Measurements from ENCODE around the gene RYR3.

The RYR3 gene

DNA sequence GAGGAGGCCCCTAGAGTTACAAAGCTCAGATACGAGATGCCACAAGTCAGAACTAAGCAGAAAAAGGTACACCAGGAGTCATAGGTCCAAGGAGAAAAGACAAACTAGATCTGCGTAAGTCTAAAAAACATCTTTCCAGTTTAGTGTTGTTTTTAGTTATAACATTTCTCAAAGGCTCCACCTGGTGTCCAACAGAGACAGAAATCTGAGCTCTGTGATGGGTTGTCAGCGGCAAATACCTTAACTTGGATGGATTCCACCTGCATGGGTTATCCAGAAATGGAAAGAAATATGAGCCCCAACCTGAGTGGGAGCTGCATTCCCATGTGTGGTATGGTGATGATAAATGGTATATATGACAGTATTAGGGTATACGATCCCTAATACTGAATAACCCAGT, 418.9 kb downstream of the RYR3 start:
- DNase-seq = no peak

DNA sequence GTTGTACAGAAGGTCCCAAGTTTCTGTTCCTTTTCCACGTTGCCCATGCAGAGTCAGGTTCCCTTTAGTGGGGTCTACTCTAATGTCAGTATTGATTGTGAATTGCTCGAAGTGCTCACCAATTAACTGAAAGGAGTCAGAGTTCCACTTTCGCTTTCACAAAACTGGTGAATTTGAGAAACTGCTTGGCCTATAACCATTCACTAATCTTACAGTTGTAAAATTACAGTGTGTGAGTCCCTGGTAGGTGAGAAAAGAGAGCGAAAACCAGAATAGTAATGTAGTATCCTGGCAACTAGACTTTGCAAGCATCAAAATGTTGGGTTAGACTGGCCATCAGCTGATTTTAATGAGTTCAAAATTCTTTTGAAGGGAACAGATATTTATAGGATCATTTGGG, 420.0 kb downstream of the RYR3 start:
- DNase-seq = no peak

DNA sequence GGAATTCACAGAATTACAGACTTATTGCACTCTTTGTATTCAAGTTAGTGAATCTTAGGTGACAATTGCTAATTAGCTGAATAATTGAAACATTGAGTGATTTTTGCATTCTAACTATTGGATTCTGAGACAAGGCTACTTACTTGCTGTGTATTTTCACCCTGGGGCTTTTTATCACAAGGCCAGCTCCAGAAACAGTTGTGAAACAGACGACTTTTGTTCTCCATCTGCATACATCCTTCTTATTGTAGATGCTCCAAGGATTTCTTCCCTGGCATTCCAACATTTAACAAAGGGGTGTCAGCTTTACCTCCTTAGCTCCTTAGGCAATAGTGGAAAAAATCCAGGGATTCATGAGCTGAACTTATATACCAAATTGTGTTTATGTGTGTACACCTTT, 424.4 kb downstream of the RYR3 start:
- DNase-seq = no peak

- no peak for DNase-seq
These were observed 425.0 kb downstream of the RYR3 start for GRCh38 chr15:33735637-33736247.

- DNase-seq = no peak
These were observed 427.2 kb downstream of the RYR3 start for GRCh38 chr15:33737687-33738601.

- DNase-seq = no peak
These were observed 428.3 kb downstream of the RYR3 start for GRCh38 chr15:33738941-33739664.

DNA sequence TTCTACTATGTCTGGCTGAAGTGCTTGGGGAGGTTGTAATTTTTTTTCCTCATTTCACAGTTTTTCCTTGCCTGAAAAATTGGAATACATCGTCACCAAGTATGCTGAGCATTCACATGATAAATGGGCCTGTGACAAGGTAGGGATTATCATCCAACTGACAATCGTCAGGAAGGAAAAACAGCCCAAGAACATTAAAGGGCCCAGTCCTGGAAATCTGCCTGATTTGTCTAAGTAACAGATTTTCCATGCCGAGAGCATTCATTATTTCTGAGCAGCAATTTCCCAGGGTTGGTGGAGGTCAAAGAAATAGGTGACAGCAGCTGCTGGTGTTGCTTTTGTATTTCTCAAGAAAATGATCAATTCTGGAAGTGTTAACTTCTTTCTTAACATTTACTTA, 431.5 kb downstream of the RYR3 start:
- DNase-seq = no peak

DNA sequence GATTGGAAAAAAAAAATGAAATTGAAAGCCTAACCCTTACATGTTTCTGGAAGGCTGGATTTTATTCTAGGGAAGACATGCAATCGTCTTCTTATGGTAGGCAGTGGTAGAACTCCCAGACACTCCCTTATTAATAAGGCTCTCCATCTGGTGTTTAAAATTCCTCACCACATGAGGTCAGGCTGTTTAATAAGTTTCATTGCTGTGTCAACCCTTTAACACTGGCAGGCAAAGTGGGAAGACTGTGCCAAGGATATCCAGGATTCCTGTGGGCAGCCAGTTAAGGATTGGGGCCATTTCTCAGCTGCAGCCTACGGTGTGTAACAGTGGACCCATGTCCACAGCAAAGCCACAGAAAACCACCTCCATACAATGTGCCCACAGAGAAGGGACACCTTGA, 432.0 kb downstream of the RYR3 start:
- no peak for DNase-seq

DNA sequence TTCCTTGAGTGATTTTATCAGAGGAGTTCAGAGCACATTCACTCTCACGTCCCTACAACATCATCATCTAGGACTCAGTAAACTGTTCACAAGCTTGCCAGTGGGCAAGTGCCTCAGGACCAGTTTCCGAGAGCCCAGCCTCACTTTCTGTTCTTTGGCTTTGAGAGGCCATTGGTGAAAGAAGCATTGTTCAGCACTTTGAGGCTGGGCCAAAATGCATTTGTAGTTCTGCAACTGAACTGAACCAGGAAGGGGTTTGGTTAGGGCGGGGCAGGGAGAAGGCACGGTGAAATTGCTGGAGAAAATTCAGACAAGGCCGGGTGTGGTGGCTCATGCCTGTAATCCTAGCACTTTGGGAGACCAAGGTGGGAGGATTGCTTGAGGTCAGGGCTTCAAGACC, 435.4 kb downstream of the RYR3 start:
- no peak for DNase-seq

GRCh38 chr15:33753012-33753411, 442.2 kb downstream of the RYR3 start:
- no peak for DNase-seq

- no peak for DNase-seq
These were observed 443.5 kb downstream of the RYR3 start for GRCh38 chr15:33754242-33754641.

GRCh38 chr15:33756961-33757360, 446.2 kb downstream of the RYR3 start:
- no peak for DNase-seq

- DNase-seq = no peak
These were observed 446.9 kb downstream of the RYR3 start for GRCh38 chr15:33757516-33758232.

DNA sequence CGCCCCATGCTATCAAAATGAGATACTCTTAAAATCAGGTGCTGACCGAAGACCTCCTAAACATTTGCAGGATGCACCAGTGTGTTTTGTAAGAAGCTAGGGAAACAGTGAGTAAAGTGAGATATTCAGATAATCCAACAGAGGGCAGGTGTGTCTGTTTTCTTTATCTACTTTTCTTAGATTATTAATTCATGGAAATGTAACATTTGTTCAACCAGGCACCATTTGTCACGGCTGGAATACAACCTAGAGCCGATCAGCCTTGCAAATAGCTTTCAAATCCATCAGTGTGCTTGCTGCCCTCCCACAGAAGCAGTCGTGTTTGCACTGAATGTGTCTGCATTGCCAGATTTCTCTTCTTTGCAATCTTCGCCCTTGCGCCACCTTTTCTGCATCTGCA, 455.6 kb downstream of the RYR3 start:
- DNase-seq = no peak

DNA sequence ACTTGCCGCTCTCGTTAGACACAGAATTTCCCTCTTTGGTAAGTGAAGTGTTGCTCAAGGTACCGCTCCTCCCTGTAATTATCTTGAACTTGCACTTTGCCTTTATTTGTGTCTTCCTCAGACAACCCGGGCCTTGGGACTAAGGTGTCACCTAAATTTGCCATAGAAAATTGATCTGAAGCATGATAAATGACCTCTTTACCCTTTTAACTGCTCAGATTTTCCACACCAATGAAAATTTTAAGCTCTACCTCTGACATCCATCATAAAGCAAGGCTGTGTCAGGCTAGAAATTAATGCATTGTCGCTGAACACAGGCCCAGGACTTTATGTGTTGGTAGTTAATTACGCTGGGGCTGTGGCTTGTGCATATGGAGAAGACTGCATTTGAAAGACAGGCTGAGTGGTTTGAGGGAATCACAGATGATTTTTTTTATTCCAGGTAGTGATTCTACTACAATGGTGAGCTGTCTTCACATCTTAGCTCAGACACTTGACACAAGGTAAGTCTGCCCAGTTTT, 458.0 kb downstream of the RYR3 start:
- no peak for DNase-seq

- no peak for DNase-seq
These were observed 463.2 kb downstream of the RYR3 start for GRCh38 chr15:33773969-33774368.

GRCh38 chr15:33778852-33779251, 468.1 kb downstream of the RYR3 start:
- no peak for DNase-seq

GRCh38 chr15:33780011-33780768, 469.4 kb downstream of the RYR3 start:
- no peak for DNase-seq

DNA sequence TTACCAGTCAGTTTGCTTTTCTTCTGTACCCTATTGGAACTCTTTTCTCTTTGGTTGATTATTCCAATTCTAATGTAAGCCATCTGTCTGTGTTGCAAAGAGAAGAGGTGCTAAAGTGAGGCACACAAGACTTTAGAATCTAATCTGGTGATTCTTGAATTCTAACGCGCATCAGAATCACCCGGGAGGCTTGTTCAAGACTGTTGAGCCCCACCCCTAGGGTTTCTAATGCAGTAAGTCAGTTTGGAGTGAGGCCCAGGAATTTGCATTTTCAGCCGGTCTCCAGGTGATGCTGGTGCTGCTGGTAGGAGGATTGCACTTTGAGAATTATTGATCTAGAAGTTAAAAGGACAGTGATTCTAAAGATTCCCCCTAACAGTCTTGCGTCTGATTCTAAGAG, 472.2 kb downstream of the RYR3 start:
- DNase-seq = no peak

GRCh38 chr15:33785366-33785765, 474.6 kb downstream of the RYR3 start:
- no peak for DNase-seq

DNA sequence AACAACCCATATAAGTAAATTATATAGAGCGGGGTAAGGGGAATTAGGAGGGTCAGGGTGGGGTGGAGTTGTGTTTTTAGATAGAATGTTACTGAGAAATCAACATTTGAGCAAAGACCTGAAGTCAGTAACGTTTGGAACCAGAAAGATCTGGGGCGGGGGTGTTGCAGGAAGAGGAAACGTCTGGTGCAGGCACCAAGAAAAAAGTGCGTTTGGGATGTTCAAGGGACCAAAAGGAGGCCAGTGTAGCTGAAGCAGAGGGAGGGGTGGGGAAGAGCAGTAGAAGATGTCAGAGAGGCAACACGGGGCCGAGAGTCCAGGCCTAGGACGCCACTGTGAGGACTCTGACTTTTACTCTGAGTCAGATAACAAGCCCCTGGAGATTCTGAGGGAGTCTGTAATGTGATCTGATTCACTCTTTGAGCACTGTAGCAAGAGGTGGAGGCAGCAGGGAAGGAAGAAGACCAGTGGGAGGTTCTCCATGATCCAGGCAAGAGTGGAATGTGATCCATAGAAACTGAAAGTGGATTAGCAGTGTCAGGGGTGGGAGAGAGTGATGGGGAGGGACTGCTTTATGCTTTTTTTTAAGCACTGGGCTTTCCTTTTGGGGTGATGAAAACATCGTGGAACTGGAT, 478.3 kb downstream of the RYR3 start:
- DNase-seq = no peak

- DNase-seq = no peak
These were observed 483.7 kb downstream of the RYR3 start for GRCh38 chr15:33794453-33794852.

Data from bone marrow (tissue), 2 donors.